SK-N-SH (cell line): Measurements from ENCODE around the gene NOP53. TPM values are rescaled to one million over a fixed set of nuclear protein-coding genes. Genes with fewer than 3 reads are reported as not detected.

Experiments
- CTCF ChIA-PET: fragments of 300-600, 350-600 bp; formaldehyde crosslinking; extraction: SDS; loops from one replicate; lab custom pipeline; 2021; lab: Yijun Ruan, JAX
- POLR2A ChIA-PET: fragments of 350-600 bp; sonication (Branson Sonifier 250); formaldehyde crosslinking; extraction: SDS; loops from one replicate; lab custom pipeline; 2020; ENCODE audit warnings: antibody characterized with exemption, inconsistent platforms; lab: Yijun Ruan, JAX
- DNase-seq: peaks from one replicate; pipeline ENCODE4 v3.0.0; 2012
- H2AFZ ChIP-seq: fragments of 200-600 bp; sonication (generic); 2 replicates; pipeline ENCODE4 v1.8.1; 2016; ENCODE audit warnings: antibody characterized with exemption, mild to moderate bottlenecking, low read depth
- H3F3A ChIP-seq: fragments of 200-600 bp; sonication (generic); replicated peaks from 2 replicates; pipeline ENCODE3; 2016; ENCODE audit warnings: antibody characterized with exemption, mild to moderate bottlenecking; ENCODE audit not compliant: insufficient read depth
- H3K27ac ChIP-seq, 2 experiments: fragments of 200-500 bp in 1 of 2; fragments of 200-600 bp in 1 of 2; sonication (Bioruptor generic) in 1 of 2; sonication (generic), shearing (Covaris generic) in 1 of 2; 2 replicates each; pipeline versions ENCODE4 v1.5.1 to v1.6.1; 2014 to 2016; ENCODE audit warnings: low read depth in 2 of 2, inconsistent platforms in 1 of 2, low read length in 1 of 2, mild to moderate bottlenecking in 1 of 2, mixed read lengths in 1 of 2
- H3K27me3 ChIP-seq: fragments of 200-600 bp; sonication (generic), shearing (Covaris generic); 2 replicates; pipeline ENCODE4 v1.6.1; 2016; ENCODE audit warnings: mixed run types; ENCODE audit not compliant: insufficient read depth
- H3K36me3 ChIP-seq, 2 experiments: fragments of 200-500 bp in 1 of 2; fragments of 200-600 bp in 1 of 2; sonication (Bioruptor generic) in 1 of 2; sonication (generic) in 1 of 2; replicated peaks in 1 of 2; 2 replicates each; pipeline versions ENCODE3 to v1.5.1; 2014 to 2016; ENCODE audit warnings: low read length in 1 of 2, mild to moderate bottlenecking in 1 of 2; ENCODE audit not compliant: insufficient read depth in 2 of 2, control insufficient read depth in 1 of 2
- H3K4me1 ChIP-seq, 2 experiments: fragments of 200-500 bp in 1 of 2; fragments of 200-600 bp in 1 of 2; sonication (Bioruptor generic) in 1 of 2; sonication (generic), shearing (Covaris generic) in 1 of 2; 2 replicates each; pipeline versions ENCODE4 v1.5.1 to v1.6.1; 2014 to 2016; ENCODE audit warnings: low read depth in 1 of 2, low read length in 1 of 2, mixed run types in 1 of 2; ENCODE audit not compliant: insufficient read depth in 2 of 2, control insufficient read depth in 1 of 2
- H3K4me2 ChIP-seq: fragments of 200-600 bp; sonication (generic), shearing (Covaris generic); 2 replicates; pipeline ENCODE4 v1.6.1; 2017; ENCODE audit warnings: mixed run types
- H3K4me3 ChIP-seq, 2 experiments: fragments of 200-500 bp in 1 of 2; fragments of 200-600 bp in 1 of 2; sonication (Bioruptor generic) in 1 of 2; sonication (generic), shearing (Covaris generic) in 1 of 2; 2 replicates each; pipeline versions ENCODE4 v1.5.1 to v1.8.1; 2014 to 2016; ENCODE audit warnings: low read depth in 2 of 2, inconsistent platforms in 1 of 2, low read length in 1 of 2, mild to moderate bottlenecking in 1 of 2, mixed read lengths in 1 of 2, moderate library complexity in 1 of 2
- H3K79me2 ChIP-seq: fragments of 200-600 bp; sonication (generic); 2 replicates; pipeline ENCODE4 v1.8.1; 2017; ENCODE audit warnings: mild to moderate bottlenecking; ENCODE audit not compliant: insufficient read depth
- H3K9ac ChIP-seq: fragments of 200-600 bp; sonication (generic); 2 replicates; pipeline ENCODE4 v1.6.1; 2017; ENCODE audit warnings: mixed run types
- H3K9me2 ChIP-seq: fragments of 200-600 bp; sonication (generic); 2 replicates; pipeline ENCODE4 v1.6.1; 2017; ENCODE audit warnings: mixed run types
- H3K9me3 ChIP-seq: fragments of 200-600 bp; sonication (generic); 2 replicates; pipeline ENCODE4 v1.6.1; 2017; ENCODE audit warnings: mixed run types, mild to moderate bottlenecking, moderate library complexity
- H4K20me1 ChIP-seq: fragments of 200-600 bp; sonication (generic); 2 replicates; pipeline ENCODE4 v1.6.1; 2017; ENCODE audit warnings: mild to moderate bottlenecking, mixed run types; ENCODE audit not compliant: insufficient read depth
- CHD2 ChIP-seq: fragments of 150-350 bp; IDR thresholded peaks from 2 replicates; pipeline ENCODE4 v1.6.1; 2018; ENCODE audit warnings: low read length; ENCODE audit not compliant: partially characterized antibody
- SIN3A ChIP-seq: IDR thresholded peaks from 2 replicates; pipeline ENCODE4 v1.6.1; 2012; ENCODE audit warnings: low read depth, mild to moderate bottlenecking, low read length, moderate library complexity, borderline replicate concordance
- YY1 ChIP-seq: IDR thresholded peaks from 2 replicates; pipeline ENCODE4 v1.4.0; 2012; ENCODE audit warnings: low read depth, mild to moderate bottlenecking
- WGBS: methylation state at CpG from one replicate; pipeline ENCODE4 v1.1.6; 2017; ENCODE audit warnings: low lambda C conversion rate; 5-methylcytosine and 5-hydroxymethylcytosine counted together
- polyA plus RNA-seq, 3 experiments: library from polyadenylated mRNA; depleted of rRNA; stranded (reverse); fragments of >200 nt; gene quantifications; 2 replicates each; pipeline ENCODE4 v1.2.3, GENCODE V29; 2012
- small RNA-seq, 7 experiments: library from RNA; depleted of rRNA; stranded (forward); fragments of <200 nt; gene quantifications; one replicate each; pipeline ENCODE3, GENCODE V24; 2012

The NOP53 gene
- polyA plus RNA-seq, 1 of the 3 experiments (the other 2 are of a cell fraction), result 275 TPM

- no peak for TF ChIP-seq SIN3A
- no peak for TF ChIP-seq CHD2
- TF ChIP-seq YY1, result no peak
- WGBS, result 36% methylated on average over 6 of the region's 6 CpGs
- CTCF ChIA-PET, result interaction anchor here (0.6 to 1.7 kb wide), 3 partner anchors 12 to 1166 kb away, joined by 3 to 4 read pairs (median 3); no protein-coding TSS in a partner anchor
Observed at GRCh38 chr19:47806435-47806834, 61.1 kb downstream of the NOP53 start.

More at GRCh38 chr19:47806435-47806834, 61.1 kb downstream of the NOP53 start:
- Histone ChIP-seq H3K79me2 (no peaks in the 10 kb centered on the region), H4K20me1 (no peaks in the 10 kb centered on the region), H3K27ac (no peak overlapping the region), H3K9me3 (no peaks in the 10 kb centered on the region), H3K9ac (no peak overlapping the region), H3K36me3 (no peaks in the 10 kb centered on the region), H3K9me2 (no peaks in the 10 kb centered on the region), H3K4me2 (no peak overlapping the region), H3F3A (no peaks in the 10 kb centered on the region), H3K27me3 (peaks cover 13% of the 10 kb centered on the region), H2AFZ (no peak overlapping the region), H3K4me1 (no peaks in the 10 kb centered on the region), H3K4me3 (no peak overlapping the region)
- no peak for DNase-seq
- POLR2A ChIA-PET, result no interaction called here

Small RNAs within 50 kb of the gene (small RNA-seq; reads per million reads assigned to genes)
- gene AC008745.1 (0 reads per million in 7 experiments), gene SNORD23 (0 reads per million in 7 experiments)

Other genes starting within 250 kb of the NOP53 start
- gene NAPA, start 230.5 kb upstream of the NOP53 start, polyA plus RNA-seq (2012; rRNA removed), result 80.0 and 84.1 TPM in 2 replicates
- gene ZNF541, start 172.4 kb upstream of the NOP53 start, polyA plus RNA-seq (2012; rRNA removed), result 0.08 TPM in 2 replicates
- 0.75 and 1.4 TPM in 2 replicates for gene BICRA, start 136.4 kb upstream of the NOP53 start, polyA plus RNA-seq (2012; rRNA removed)
- gene EHD2, start 32.1 kb upstream of the NOP53 start, polyA plus RNA-seq (2012; rRNA removed), result 26.3 and 55.5 TPM in 2 replicates
- gene SELENOW, start 33.2 kb downstream of the NOP53 start, polyA plus RNA-seq (2012; rRNA removed), result 316 and 335 TPM in 2 replicates
- gene TPRX1, start 59.0 kb downstream of the NOP53 start, polyA plus RNA-seq (2012; rRNA removed), result not detected in 2 replicates
- gene CRX, start 76.4 kb downstream of the NOP53 start, polyA plus RNA-seq (2012; rRNA removed), result not detected in 2 replicates
- gene TPRX2, start 113.7 kb downstream of the NOP53 start, polyA plus RNA-seq (2012; rRNA removed), result not detected in 2 replicates
- not detected in 2 replicates for gene SULT2A1, start 140.8 kb downstream of the NOP53 start, polyA plus RNA-seq (2012; rRNA removed)
- gene BSPH1, start 246.6 kb downstream of the NOP53 start, polyA plus RNA-seq (2012; rRNA removed), result not detected in 2 replicates
- gene ELSPBP1, start 249.1 kb downstream of the NOP53 start, polyA plus RNA-seq (2012; rRNA removed), result not detected in 2 replicates